Measurements from ENCODE around the gene RASAL2. TPM values are rescaled to one million over a fixed set of nuclear protein-coding genes. Genes with fewer than 3 reads are reported as not detected.
A peak's percentile ranks its signal among the peaks of the same experiment; 100 is the strongest.

RASAL2 gene
- total RNA-seq, 1 donor from 2014 or later = 12.4 TPM

DNA sequence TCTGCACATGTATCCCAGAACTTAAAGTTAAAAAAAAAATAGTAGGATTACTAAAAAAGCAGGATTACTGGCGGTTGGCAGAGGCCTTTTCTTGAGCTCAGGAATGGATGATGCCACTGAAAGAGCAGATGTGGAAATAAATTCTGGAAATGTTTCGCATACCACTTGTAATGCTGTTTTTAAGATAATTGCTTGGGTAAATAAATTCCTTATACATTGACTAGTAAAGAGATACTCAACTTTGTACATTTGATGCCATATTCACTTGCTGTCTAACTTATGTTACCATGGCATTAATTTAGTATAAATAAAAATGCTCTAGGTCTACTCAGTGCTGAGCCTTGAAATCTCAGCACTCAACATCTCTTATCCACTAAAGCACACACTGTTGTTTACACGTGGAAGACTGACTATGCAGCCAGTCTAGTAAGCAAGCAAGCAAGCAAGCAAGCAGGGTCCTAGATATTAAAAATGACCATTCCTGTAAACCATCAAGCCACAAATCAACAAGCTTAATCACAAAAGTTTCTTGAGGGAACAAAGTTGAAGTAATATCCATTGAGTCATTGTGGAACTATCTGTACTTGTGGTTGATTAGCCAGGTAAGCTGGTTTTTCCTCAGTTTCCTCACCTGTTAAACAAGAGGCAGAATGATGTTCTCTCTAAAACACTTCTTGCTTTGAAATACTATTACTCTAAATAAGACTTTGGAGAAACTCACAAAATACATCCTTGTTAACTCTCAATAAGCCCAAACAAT, 1.7 kb upstream of the RASAL2 start:
- FAIRE-seq = no peak
- no peaks in the 10 kb centered on the region for H3K27me3 ChIP-seq (ENCODE audit: control insufficient read depth, insufficient read depth, low read length)
- H3K4me3 ChIP-seq (ENCODE audit: low read depth, low read length) = no peak overlapping the region
- DNase-seq (ENCODE audit: low read depth) = peak; percentile 66
- H3K36me3 ChIP-seq (ENCODE audit: control insufficient read depth, insufficient read depth, low read length) = no peaks in the 10 kb centered on the region
- TF ChIP-seq, protein P1, sequence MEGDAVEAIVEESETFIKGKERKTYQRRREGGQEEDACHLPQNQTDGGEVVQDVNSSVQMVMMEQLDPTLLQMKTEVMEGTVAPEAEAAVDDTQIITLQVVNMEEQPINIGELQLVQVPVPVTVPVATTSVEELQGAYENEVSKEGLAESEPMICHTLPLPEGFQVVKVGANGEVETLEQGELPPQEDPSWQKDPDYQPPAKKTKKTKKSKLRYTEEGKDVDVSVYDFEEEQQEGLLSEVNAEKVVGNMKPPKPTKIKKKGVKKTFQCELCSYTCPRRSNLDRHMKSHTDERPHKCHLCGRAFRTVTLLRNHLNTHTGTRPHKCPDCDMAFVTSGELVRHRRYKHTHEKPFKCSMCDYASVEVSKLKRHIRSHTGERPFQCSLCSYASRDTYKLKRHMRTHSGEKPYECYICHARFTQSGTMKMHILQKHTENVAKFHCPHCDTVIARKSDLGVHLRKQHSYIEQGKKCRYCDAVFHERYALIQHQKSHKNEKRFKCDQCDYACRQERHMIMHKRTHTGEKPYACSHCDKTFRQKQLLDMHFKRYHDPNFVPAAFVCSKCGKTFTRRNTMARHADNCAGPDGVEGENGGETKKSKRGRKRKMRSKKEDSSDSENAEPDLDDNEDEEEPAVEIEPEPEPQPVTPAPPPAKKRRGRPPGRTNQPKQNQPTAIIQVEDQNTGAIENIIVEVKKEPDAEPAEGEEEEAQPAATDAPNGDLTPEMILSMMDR (IDR thresholded peaks at IDR 0.05; ENCODE audit: insufficient read depth, low read length, severe bottlenecking) = no peak

DNA sequence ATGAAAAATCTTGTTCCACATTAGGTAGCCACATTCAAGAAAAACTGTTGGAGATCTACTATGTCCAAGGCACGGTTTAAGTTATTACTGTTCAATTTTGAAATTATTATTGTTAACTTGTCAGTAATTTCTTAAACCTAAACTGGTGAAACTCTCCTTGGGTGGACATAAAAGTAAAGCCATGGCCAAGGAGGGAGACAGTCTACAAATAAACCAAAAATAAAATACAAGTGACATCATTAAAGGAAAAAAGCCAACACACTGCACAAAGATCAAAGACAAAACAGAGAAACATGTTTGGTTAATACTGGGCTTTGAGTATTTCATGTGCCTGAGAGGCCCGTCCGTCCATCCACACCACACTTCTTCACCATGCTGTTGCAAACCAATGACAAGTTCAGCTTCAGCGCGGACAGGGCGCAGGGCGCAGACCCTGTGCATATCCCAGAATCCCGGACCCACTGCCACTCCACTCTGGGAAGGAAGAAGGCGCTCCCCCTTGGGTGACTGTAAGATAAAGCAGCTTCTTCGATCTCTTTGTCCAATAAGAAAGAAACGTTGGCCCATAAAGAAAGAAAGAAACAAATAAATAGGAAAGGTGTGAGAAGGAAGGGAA, 918 bp upstream of the RASAL2 start:
- no peaks in the 10 kb centered on the region for H3K27me3 ChIP-seq (ENCODE audit: control insufficient read depth, insufficient read depth, low read length)
- TF ChIP-seq, protein P1 (IDR thresholded peaks at IDR 0.05; ENCODE audit: insufficient read depth, low read length, severe bottlenecking) = no peak
- peak overlapping the region; percentile 94 for H3K4me3 ChIP-seq (ENCODE audit: low read depth, low read length)
- H3K36me3 ChIP-seq (ENCODE audit: control insufficient read depth, insufficient read depth, low read length) = no peaks in the 10 kb centered on the region
- DNase-seq (ENCODE audit: low read depth) (no peak), FAIRE-seq (no peak)

DNA sequence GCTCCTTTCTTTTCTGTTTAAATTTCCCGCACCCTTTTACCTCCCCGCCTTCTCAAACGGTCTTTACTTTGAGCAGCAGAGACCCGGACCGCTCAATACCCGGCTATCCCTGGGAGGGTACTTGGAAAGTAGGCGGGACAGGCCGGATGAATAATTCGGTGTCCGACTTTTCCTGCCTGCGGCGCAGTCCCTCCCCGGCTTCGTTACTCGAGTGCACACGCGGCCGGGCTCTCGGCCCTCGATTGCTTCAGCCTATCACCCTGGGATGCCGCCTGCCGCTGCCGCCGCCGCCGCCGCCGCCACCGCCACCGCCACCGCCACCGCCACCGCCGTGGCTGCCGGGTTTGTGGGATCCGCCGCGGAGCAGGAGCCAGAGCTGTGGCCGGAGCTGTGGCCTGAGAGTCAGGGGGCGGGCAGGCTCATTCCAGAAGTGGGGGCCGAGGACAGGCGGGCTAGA, 382 bp upstream of the RASAL2 start:
- H3K4me3 ChIP-seq (ENCODE audit: low read depth, low read length) = peak overlapping the region; percentile 94
- TF ChIP-seq, protein P1 (IDR thresholded peaks at IDR 0.05; ENCODE audit: insufficient read depth, low read length, severe bottlenecking) = no peak
- H3K36me3 ChIP-seq (ENCODE audit: control insufficient read depth, insufficient read depth, low read length) = no peaks in the 10 kb centered on the region
- H3K27me3 ChIP-seq (ENCODE audit: control insufficient read depth, insufficient read depth, low read length) = no peaks in the 10 kb centered on the region
- DNase-seq (ENCODE audit: low read depth) = peak; percentile 91
- FAIRE-seq = no peak

DNA sequence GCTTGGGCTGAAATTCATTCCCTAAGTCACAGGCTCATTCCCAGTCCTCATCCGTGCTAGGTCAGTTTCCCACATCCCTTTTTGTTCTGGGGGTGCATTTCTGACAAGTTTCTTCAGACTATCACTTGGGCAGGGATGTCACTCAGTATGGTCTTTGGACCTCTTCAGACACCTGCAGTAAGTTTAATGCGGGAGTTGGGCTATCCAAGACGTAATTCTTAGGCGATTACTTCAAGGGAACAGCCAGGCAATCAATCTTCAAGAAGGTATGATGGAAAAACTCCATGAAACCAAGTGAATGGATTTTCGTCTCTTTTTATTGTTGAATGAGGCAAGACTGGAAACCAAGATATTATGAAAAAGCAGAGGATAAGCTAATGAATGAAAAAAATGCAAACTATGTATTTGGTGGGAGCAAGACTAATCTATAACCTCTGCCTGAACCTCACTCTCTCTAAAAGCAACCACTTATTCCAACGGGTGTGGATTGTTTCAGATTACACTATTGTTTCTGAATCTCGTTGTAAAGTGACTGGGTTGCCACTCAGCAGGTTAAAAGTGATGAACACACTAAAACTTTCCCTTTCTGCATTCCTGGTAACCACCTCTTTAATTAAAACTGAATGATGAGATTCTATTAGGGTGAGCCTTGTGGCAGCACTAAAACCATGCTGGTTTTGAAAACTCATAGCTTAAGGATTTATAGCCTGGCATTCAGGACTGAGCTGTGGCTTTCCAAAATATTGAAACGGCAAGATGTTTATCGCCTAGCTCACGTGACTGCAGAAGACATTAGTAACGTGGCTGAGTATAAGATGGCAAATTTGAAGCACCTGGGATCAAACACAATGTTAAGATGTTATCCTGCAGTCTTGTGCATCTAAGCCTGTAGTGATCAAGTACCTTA, 1.1 kb downstream of the RASAL2 start:
- DNase-seq (ENCODE audit: low read depth) = peak; percentile 23

DNA sequence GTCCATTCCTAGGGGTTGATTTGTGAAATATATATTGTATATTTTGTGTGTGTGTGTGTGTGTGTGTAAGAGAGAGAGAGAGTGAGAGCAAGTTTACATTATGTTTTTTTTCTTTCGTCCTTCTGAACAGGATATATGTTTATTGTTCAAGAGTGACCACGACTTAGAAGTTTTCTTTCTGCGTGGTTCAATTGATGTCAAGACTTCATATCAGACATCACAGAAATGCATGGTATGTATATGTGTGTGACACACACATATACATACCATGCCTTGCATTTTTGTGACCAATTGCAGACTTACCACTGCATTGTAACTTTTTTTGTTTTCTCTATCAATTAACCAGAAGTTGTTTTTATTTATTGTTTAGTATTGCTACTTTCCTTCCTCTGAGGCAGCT, 2.5 kb downstream of the RASAL2 start:
- DNase-seq (ENCODE audit: low read depth) (no peak), FAIRE-seq (no peak)
- no peaks in the 10 kb centered on the region for H3K36me3 ChIP-seq (ENCODE audit: control insufficient read depth, insufficient read depth, low read length)
- H3K27me3 ChIP-seq (ENCODE audit: control insufficient read depth, insufficient read depth, low read length) = no peaks in the 10 kb centered on the region
- no peak overlapping the region for H3K4me3 ChIP-seq (ENCODE audit: low read depth, low read length)
- TF ChIP-seq, protein P1 (IDR thresholded peaks at IDR 0.05; ENCODE audit: insufficient read depth, low read length, severe bottlenecking) = no peak

More for the DNA sequence above, 1.1 kb downstream of the RASAL2 start:
- no peaks in the 10 kb centered on the region for H3K27me3 ChIP-seq (ENCODE audit: control insufficient read depth, insufficient read depth, low read length)
- peak overlapping the region; percentile 94 for H3K4me3 ChIP-seq (ENCODE audit: low read depth, low read length)
- no peaks in the 10 kb centered on the region for H3K36me3 ChIP-seq (ENCODE audit: control insufficient read depth, insufficient read depth, low read length)
- no peak for FAIRE-seq
- TF ChIP-seq, protein P1 (IDR thresholded peaks at IDR 0.05; ENCODE audit: insufficient read depth, low read length, severe bottlenecking) = no peak
